GF-D8 (cell line): ENCODE measurements around the gene DNAAF9.
"Not testable (repeated sequence)": the region's sequence is repeated elsewhere in the genome, so short reads cannot be mapped to it uniquely, and the experiment has no call there.

Source experiments
- DNase-seq: peaks from one replicate; lab custom pipeline; 2025; lab: John Stamatoyannopoulos, UW

Gene DNAAF9

DNA sequence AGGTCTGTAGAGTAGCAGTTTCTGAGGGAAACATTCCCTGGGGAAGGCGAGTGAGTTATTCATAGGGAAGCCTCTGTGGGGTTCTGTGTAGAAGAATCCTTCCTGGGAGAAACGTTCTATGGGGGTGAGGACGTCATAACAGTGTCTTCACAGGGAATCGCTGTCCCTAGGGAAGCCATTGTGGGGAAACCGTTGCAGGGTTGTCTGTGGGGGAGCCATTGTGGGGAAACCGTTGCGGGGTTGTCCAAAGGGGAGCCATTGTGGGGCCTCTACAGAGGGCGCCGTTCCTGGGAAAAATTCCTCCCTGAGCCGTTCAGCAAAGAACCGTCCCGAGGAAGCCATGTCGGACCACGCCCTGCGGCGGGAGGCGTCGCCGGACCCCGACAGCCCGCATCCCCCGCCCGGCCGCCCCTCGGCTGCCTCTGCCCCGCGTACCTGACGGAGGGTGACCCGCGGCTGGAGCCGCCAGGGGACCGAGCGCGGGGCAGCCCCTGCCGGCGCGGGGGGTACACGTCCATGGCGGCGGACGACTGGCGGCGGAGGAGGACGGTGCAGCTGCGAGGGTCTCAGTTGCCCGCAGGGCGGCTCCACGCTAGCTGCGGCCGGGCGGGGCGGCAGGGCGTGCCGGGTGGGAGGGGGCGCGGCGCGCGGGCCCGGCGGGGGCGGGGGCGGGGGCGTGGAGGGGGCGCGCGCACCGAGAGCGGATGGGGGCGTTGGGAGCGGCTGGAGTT lies at the start of gene DNAAF9:
Gene DNAAF9 (minus strand): TSS at position 630 of the 731 bp plus-strand sequence. CDS start 112 bp downstream, at position 518.
- DNase-seq, result no peak

DNA sequence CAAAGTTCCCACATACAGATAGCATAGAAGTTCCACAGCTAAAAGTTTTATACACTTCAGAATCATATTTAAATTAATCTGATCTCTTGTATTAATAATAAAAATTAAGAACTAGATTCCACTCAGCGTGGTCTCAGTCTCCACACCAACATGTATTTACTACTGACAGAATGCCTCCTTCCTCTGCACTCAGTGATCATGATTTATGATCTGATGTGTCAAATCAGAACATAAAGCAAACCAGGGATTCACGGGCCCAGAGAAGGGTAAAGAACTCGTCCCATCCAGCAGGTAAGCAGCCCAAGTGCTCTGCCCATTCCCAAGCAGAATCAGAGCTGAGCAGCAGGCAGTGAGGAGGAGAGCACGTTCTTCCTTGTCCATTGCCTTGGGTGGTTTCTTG lies 49.2 kb upstream of the DNAAF9 start:
- DNase-seq, result no peak

DNA sequence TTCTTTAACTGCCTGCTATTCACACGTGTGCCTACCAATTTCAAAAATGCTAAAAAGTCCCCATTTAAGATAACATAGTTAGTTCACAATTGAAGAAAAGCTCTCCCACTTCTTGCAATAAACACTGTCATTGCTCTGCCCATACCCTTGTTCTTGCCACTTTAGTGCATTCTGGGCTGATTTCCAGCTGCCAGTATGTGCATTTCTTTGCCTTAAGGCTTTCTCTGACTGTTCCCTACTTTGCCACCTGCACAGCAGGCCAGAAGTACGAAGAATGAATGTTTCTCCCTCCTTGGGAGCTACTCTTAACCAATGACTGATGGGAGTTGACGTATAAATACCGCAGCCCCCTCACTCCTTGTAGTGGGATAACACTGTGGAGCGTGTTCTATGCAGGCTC lies 47.4 kb upstream of the DNAAF9 start:
- no peak for DNase-seq

GRCh38 chr20:3452690-3453089 lies 45.2 kb upstream of the DNAAF9 start:
- DNase-seq, result no peak

DNA sequence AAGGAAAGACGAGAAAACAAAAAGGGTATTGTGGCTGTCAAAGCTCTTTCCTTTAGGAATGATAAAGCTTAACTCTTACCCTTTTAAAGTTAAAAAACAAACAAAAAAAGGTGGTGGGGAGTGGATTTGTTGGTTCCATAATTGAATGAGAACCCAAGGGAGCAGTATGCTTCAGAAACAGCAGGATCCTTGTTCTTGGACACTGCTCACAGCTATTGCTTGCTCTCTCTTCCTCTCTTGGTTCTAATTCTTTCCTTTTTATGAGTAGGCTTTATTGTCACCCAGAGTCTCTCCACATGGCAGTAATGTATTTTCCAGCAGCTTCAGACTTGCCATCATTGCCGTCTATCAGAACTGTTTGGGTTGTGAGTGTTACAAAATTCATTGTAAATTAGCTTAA lies 44.7 kb upstream of the DNAAF9 start:
- no peak for DNase-seq

DNA sequence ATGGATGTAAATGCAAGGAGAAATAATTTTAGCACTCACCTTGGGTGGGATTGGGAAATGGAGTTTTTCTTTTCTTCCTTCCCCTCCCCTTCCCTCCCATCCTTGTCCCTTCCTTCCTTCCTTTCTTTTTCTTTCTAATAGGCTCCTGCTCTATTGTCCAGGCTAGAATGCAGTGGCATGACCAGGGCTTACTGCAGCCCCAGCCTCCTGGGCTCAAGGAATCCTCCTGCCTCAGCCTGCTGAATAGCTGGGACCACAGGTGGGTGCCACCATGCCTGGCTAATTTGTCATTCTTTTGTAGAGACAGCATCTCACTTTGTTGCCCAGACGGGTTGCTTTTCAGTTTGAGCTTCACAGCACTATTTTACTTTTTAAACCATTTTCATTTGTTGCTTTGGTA lies 41.9 kb upstream of the DNAAF9 start:
- no peak for DNase-seq

DNA sequence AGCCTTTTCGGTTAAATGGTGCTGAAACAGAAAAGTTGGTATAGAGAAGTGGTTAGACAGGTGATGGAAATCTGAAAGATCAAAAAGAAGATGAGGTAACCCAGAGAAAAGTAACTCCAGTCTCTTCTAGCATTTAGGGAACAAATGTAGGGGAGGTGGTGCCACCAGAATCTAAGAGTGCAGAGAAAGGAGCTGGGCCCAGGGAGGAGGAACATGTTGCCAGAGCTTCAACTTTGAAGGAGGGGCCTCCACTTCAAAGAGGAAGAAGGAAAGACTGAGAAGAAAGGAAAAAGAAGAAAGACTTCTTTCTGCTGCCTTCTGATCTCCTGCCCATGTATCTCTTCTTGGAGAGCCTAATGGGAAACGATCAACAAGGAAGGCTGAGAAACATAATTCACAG lies 39.9 kb upstream of the DNAAF9 start:
- DNase-seq, result no peak

GRCh38 chr20:3446779-3447178 lies 39.3 kb upstream of the DNAAF9 start:
- DNase-seq, result no peak

GRCh38 chr20:3436864-3437574 lies 29.6 kb upstream of the DNAAF9 start:
- DNase-seq, result no peak

GRCh38 chr20:3434232-3434631 lies 26.8 kb upstream of the DNAAF9 start:
- DNase-seq, result no peak

- DNase-seq, result no peak
These were observed 26.3 kb upstream of the DNAAF9 start for GRCh38 chr20:3433744-3434143.

- DNase-seq, result no peak
These were observed 25.4 kb upstream of the DNAAF9 start for GRCh38 chr20:3432844-3433243.

GRCh38 chr20:3431109-3431508 lies 23.6 kb upstream of the DNAAF9 start:
- DNase-seq, result no peak

GRCh38 chr20:3430376-3431069 lies 23.1 kb upstream of the DNAAF9 start:
- DNase-seq, result peak; percentile 76

- DNase-seq, result not testable (repeated sequence)
These were observed 19.3 kb upstream of the DNAAF9 start for GRCh38 chr20:3426766-3427165.

GRCh38 chr20:3423126-3423525 lies 15.7 kb upstream of the DNAAF9 start:
- no peak for DNase-seq

- DNase-seq, result no peak
These were observed 14.5 kb upstream of the DNAAF9 start for GRCh38 chr20:3421985-3422384.

- peak; percentile 98 for DNase-seq
These were observed 12.8 kb upstream of the DNAAF9 start for GRCh38 chr20:3420211-3420707.

DNA sequence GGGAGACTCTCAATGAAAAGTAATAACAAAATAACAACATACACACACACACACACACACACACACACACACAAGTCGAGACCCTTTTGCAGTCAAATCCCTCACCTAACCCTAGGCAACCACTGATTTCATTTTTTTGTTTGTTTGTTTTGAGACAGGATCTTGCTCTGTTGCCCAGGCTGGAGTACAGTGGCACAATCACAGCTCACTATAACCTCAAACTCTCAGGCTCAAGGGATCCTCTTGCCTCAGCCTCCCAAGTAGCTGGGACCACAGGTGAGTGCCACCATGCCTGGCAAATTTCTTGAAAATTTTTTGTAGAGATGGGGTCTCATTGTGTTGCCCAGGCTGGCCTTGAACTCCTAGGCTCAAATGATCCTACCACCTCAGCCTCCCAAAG lies 10.7 kb upstream of the DNAAF9 start:
- DNase-seq, result not testable (repeated sequence)

DNA sequence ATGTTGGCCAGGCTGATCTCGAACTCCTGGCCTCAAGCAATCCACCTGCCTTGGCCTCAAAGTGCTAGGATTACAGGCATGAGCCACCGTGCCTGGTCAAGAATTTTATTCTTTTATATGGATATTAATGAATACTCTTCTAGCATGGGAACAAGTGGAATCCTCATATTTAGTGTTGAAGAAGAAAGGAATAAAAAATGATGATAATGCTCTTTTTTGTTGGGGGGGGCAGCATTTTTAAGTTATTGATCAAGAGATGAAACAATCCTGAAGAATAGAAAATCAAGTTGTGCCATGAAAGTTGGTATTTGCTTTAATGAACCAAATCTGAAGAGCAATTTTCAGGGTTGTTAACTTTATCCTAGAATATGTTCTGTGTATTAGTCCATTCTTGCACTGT lies 6.7 kb upstream of the DNAAF9 start:
- DNase-seq, result no peak

- no peak for DNase-seq
These were observed 6.0 kb upstream of the DNAAF9 start for GRCh38 chr20:3413393-3413889.

DNA sequence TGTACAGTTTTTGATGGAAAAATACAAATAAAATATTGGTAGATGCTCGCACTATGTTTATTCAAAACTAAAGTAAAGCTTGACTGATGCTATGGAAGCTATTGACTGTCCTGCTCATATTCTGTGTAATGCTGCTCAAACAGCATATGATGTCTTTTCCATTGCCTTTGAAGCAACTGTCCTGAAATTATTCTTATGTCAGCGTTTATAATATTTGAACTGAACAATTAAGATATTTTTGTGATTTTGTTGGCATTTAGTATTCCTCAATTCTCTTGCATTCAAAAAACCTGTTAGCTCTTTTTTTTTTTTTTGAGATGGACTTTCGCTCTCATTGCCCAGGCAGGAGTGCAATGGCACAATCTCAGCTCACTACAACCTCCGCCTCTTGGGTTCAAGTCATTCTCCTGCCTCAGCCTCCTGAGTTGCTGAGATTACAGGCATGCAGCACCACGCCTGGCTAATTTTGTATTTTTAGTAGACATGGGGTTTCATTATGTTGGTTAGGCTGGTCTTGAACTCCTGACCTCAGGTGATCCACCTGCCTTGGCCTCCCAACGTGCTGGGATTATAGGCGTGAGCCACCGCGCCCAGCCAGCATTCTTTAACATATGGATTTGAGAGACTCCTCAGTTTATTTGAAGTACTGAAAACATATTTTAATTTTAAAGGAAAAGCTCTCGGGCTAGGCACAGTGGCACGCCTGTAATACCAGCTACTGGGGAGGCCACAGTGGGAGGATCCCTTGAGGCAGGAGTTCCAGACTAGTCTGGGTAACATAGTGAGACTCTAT lies 5.3 kb upstream of the DNAAF9 start:
- DNase-seq, result no peak
